ENCODE results near the gene CTXND2.
"Not testable (repeated sequence)": the region's sequence is repeated elsewhere in the genome, so short reads cannot be mapped to it uniquely, and the experiment has no call there.

Gene CTXND2

DNA sequence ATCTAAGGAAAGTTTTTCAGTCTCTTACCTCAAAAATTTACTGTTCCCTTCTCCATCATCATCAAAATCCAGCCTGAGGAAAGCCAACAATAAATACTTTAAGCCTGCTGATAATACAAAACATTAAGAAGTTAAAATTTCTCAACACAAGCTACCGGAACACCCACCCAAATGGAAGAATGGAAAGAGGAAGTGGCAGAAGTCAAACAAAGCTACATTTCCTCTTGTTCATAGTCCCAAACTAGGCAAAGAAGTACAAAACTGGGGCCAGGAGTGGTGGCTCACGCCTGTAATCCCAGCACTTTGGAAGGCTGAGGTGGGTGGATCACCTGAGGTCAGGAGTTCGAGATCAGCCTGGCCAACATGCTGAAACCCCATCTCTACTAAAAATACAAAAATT is 34.2 kb upstream of the CTXND2 start:
- H2AFZ ChIP-seq (ENCODE audit: low read depth, low read length); H3K14ac ChIP-seq (ENCODE audit: low read length in 2 of 2); H3K27me3 ChIP-seq (ENCODE audit: control insufficient read depth in 1 of 2, insufficient read depth in 1 of 2, low read length in 2 of 2); H3K18ac ChIP-seq (ENCODE audit: low read depth in 1 of 2, low read length in 2 of 2); H4K8ac ChIP-seq (ENCODE audit: low read length); DNase-seq; H3K23ac ChIP-seq (ENCODE audit: low read length in 2 of 2); H2BK5ac ChIP-seq (ENCODE audit: low read depth, low read length, poor library complexity, severe bottlenecking); H3K9me3 ChIP-seq (ENCODE audit: control insufficient read depth, low read length); H4K91ac ChIP-seq (ENCODE audit: low read length); H3K27ac ChIP-seq (ENCODE audit: low read length, poor library complexity, severe bottlenecking); H3K4me3 ChIP-seq (ENCODE audit: insufficient read depth in 1 of 2, low read depth in 1 of 2, low read length in 2 of 2); H2BK12ac ChIP-seq (ENCODE audit: low read length in 2 of 2); H3K4me2 ChIP-seq (ENCODE audit: low read length, poor library complexity, severe bottlenecking); H3K9ac ChIP-seq (ENCODE audit: low read length); H3K4ac ChIP-seq (ENCODE audit: low read depth in 1 of 2, low read length in 2 of 2); H2BK120ac ChIP-seq (ENCODE audit: low read depth, low read length); H2AK5ac ChIP-seq (ENCODE audit: low read length, severe bottlenecking); H2BK15ac ChIP-seq (ENCODE audit: low read depth, poor library complexity, severe bottlenecking); H3K4me1 ChIP-seq (ENCODE audit: control insufficient read depth, insufficient read depth, low read depth, low read length): not testable (repeated sequence)
- WGBS = 94% methylated on average over 3 of the region's 3 CpGs
- H3K79me1 ChIP-seq (replicated peaks; ENCODE audit: low read length, poor library complexity, severe bottlenecking) = peaks cover 14% of the 10 kb centered on the region
- peaks cover 10 to 61% of the 10 kb centered on the region in 2 experiments for H3K36me3 ChIP-seq (ENCODE audit: control insufficient read depth in 1 of 2, insufficient read depth in 2 of 2, low read depth in 1 of 2, low read length in 2 of 2)

DNA sequence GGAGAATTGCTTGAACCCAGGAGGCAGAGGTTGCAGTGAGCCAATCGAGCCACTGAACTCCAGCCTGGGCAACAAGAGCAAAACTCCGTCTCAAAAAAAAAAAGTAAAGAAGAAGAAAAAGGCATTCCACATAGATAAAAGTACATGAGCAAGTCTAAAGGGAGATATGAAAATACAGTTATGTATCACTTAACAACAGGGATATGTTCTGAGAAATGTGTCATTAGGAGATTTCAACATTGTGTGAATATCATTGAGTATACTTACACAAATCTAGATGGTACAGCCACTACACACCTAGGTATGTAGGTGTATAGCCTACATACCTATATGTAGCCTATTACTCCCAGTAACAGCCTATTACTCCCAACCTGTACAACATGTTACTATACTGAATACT is 23.2 kb upstream of the CTXND2 start:
- Histone ChIP-seq H2BK12ac (ENCODE audit: low read length in 2 of 2) (no peak overlapping the region), H3K79me1 (replicated peaks; ENCODE audit: low read length, poor library complexity, severe bottlenecking) (peaks cover 21% of the 10 kb centered on the region), H3K27ac (ENCODE audit: low read length, poor library complexity, severe bottlenecking) (no peak overlapping the region), H3K27me3 (ENCODE audit: control insufficient read depth in 1 of 2, insufficient read depth in 1 of 2, low read length in 2 of 2) (no peaks in the 10 kb centered on the region), H3K4ac (ENCODE audit: low read depth in 1 of 2, low read length in 2 of 2) (no peak overlapping the region), H2AK5ac (ENCODE audit: low read length, severe bottlenecking) (no peak overlapping the region), H3K4me3 (ENCODE audit: insufficient read depth in 1 of 2, low read depth in 1 of 2, low read length in 2 of 2) (no peak overlapping the region), H3K9me3 (ENCODE audit: control insufficient read depth, low read length) (no peaks in the 10 kb centered on the region), H2BK5ac (ENCODE audit: low read depth, low read length, poor library complexity, severe bottlenecking) (no peak overlapping the region), H4K91ac (ENCODE audit: low read length) (no peak overlapping the region), H2BK15ac (ENCODE audit: low read depth, poor library complexity, severe bottlenecking) (no peak overlapping the region), H4K8ac (ENCODE audit: low read length) (no peak overlapping the region), H3K23ac (ENCODE audit: low read length in 2 of 2) (no peak overlapping the region), H3K18ac (ENCODE audit: low read depth in 1 of 2, low read length in 2 of 2) (no peak overlapping the region), H3K4me2 (ENCODE audit: low read length, poor library complexity, severe bottlenecking) (no peak overlapping the region), H3K9ac (ENCODE audit: low read length) (no peak overlapping the region), H2BK120ac (ENCODE audit: low read depth, low read length) (no peak overlapping the region), H3K4me1 (ENCODE audit: control insufficient read depth, insufficient read depth, low read depth, low read length) (no peaks in the 10 kb centered on the region), H2AFZ (ENCODE audit: low read depth, low read length) (no peak overlapping the region), H3K36me3 (ENCODE audit: control insufficient read depth in 1 of 2, insufficient read depth in 2 of 2, low read depth in 1 of 2, low read length in 2 of 2) (peaks cover 0 to 48% of the 10 kb centered on the region in 2 experiments), H3K14ac (ENCODE audit: low read length in 2 of 2) (no peak overlapping the region)
- no peak for DNase-seq
- 80% methylated on average over 1 of the region's 2 CpGs for WGBS

DNA sequence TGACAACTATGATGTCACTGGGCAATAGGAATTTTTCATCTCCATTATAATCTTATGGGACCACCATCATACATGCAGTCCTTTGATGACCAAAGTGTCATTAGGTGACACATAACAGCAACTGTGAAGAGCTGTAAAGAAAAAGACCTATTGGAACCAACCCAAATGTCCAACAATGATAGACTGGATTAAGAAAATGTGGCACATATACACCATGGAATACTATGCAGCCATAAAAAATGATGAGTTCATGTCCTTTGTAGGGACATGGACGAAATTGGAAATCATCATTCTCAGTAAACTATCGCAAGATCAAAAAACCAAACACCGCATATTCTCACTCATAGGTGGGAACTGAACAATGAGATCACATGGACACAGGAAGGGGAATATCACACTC is 22.7 kb upstream of the CTXND2 start:
- not testable (repeated sequence) for H2BK12ac ChIP-seq (ENCODE audit: low read length in 2 of 2); H3K9me3 ChIP-seq (ENCODE audit: control insufficient read depth, low read length); H2BK120ac ChIP-seq (ENCODE audit: low read depth, low read length); H2BK5ac ChIP-seq (ENCODE audit: low read depth, low read length, poor library complexity, severe bottlenecking); DNase-seq; H4K91ac ChIP-seq (ENCODE audit: low read length); H3K27me3 ChIP-seq (ENCODE audit: control insufficient read depth in 1 of 2, insufficient read depth in 1 of 2, low read length in 2 of 2); H3K14ac ChIP-seq (ENCODE audit: low read length in 2 of 2); H2AK5ac ChIP-seq (ENCODE audit: low read length, severe bottlenecking); H2BK15ac ChIP-seq (ENCODE audit: low read depth, poor library complexity, severe bottlenecking); H3K27ac ChIP-seq (ENCODE audit: low read length, poor library complexity, severe bottlenecking); H3K18ac ChIP-seq (ENCODE audit: low read depth in 1 of 2, low read length in 2 of 2); H3K4me2 ChIP-seq (ENCODE audit: low read length, poor library complexity, severe bottlenecking); H2AFZ ChIP-seq (ENCODE audit: low read depth, low read length); H3K9ac ChIP-seq (ENCODE audit: low read length); H4K8ac ChIP-seq (ENCODE audit: low read length); H3K4me3 ChIP-seq (ENCODE audit: insufficient read depth in 1 of 2, low read depth in 1 of 2, low read length in 2 of 2); H3K23ac ChIP-seq (ENCODE audit: low read length in 2 of 2); H3K4ac ChIP-seq (ENCODE audit: low read depth in 1 of 2, low read length in 2 of 2); H3K4me1 ChIP-seq (ENCODE audit: control insufficient read depth, insufficient read depth, low read depth, low read length)
- Histone ChIP-seq H3K36me3 (ENCODE audit: control insufficient read depth in 1 of 2, insufficient read depth in 2 of 2, low read depth in 1 of 2, low read length in 2 of 2) (peaks cover 4 to 52% of the 10 kb centered on the region in 2 experiments), H3K79me1 (replicated peaks; ENCODE audit: low read length, poor library complexity, severe bottlenecking) (peaks cover 20% of the 10 kb centered on the region)
- no CpG with 5 or more reads among the region's 3 CpGs for WGBS

DNA sequence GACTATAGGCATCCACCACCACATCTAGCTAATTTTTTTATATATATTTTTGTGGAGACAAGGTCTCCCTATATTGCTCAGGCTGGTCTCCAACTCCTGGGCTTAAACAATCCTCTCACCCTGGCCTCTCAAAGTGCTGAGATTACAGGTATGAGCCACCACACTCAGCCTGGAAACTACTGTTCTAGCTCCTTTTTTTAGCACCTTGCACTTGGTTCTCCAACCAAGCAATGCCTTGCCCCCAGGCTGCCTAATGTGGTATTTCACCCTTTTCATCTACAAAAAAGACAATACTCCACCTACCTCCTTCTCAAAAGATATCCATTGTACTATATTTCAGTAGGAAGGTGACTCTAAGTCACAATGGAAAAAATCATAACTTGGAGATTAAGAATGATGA is 17.3 kb upstream of the CTXND2 start:
- no peak overlapping the region for H3K14ac ChIP-seq (ENCODE audit: low read length in 2 of 2)
- H2BK12ac ChIP-seq (ENCODE audit: low read length in 2 of 2) = no peak overlapping the region
- H2BK5ac ChIP-seq (ENCODE audit: low read depth, low read length, poor library complexity, severe bottlenecking) = no peak overlapping the region
- peaks cover 10 to 60% of the 10 kb centered on the region in 2 experiments for H3K36me3 ChIP-seq (ENCODE audit: control insufficient read depth in 1 of 2, insufficient read depth in 2 of 2, low read depth in 1 of 2, low read length in 2 of 2)
- no peak overlapping the region for H4K91ac ChIP-seq (ENCODE audit: low read length)
- H3K23ac ChIP-seq (ENCODE audit: low read length in 2 of 2) = no peak overlapping the region
- H3K4ac ChIP-seq (ENCODE audit: low read depth in 1 of 2, low read length in 2 of 2) = no peak overlapping the region
- no peak overlapping the region for H3K4me3 ChIP-seq (ENCODE audit: insufficient read depth in 1 of 2, low read depth in 1 of 2, low read length in 2 of 2)
- H3K4me1 ChIP-seq (ENCODE audit: control insufficient read depth, insufficient read depth, low read depth, low read length) = peaks cover 4% of the 10 kb centered on the region
- H3K27ac ChIP-seq (ENCODE audit: low read length, poor library complexity, severe bottlenecking) = no peak overlapping the region
- no peaks in the 10 kb centered on the region for H3K27me3 ChIP-seq (ENCODE audit: control insufficient read depth in 1 of 2, insufficient read depth in 1 of 2, low read length in 2 of 2)
- H2BK15ac ChIP-seq (ENCODE audit: low read depth, poor library complexity, severe bottlenecking) = no peak overlapping the region
- H3K9me3 ChIP-seq (ENCODE audit: control insufficient read depth, low read length) = no peaks in the 10 kb centered on the region
- H3K9ac ChIP-seq (ENCODE audit: low read length) = no peak overlapping the region
- DNase-seq = no peak
- no peak overlapping the region for H2AFZ ChIP-seq (ENCODE audit: low read depth, low read length)
- H3K18ac ChIP-seq (ENCODE audit: low read depth in 1 of 2, low read length in 2 of 2) = no peak overlapping the region
- no peak overlapping the region for H2BK120ac ChIP-seq (ENCODE audit: low read depth, low read length)
- peaks cover 11% of the 10 kb centered on the region for H3K79me1 ChIP-seq (replicated peaks; ENCODE audit: low read length, poor library complexity, severe bottlenecking)
- H2AK5ac ChIP-seq (ENCODE audit: low read length, severe bottlenecking) = no peak overlapping the region
- no peak overlapping the region for H4K8ac ChIP-seq (ENCODE audit: low read length)
- no peak overlapping the region for H3K4me2 ChIP-seq (ENCODE audit: low read length, poor library complexity, severe bottlenecking)

Measured in mesenchymal stem cell (in vitro differentiated cells and primary cell).